GM12878 (cell line): ENCODE measurements around the gene SLC39A1. TPM values are rescaled to one million over a fixed set of nuclear protein-coding genes. Genes with fewer than 3 reads are reported as not detected.

Source experiments
- ATAC-seq: fragments of 200-7000 bp; cut with Tn5 transposase; 3 replicates; pipeline ENCODE4 v1.9.1; 2020; ENCODE audit warnings: mild to moderate bottlenecking, moderate library complexity
- BruUV-seq: library from RNA; stranded (reverse); fragments of 400-500 nt; replicated peaks from 2 replicates; lab custom pipeline; 2021; lab: Mats Ljungman, UMichigan
- CTCF ChIA-PET: fragments of 300-600 bp; sonication (Branson Sonifier 250); formaldehyde crosslinking; extraction: SDS; loops from one replicate; lab custom pipeline; 2021; ENCODE audit warnings: inconsistent platforms; lab: Yijun Ruan, JAX
- POLR2A ChIA-PET: fragments of 350-600 bp; formaldehyde crosslinking; extraction: SDS; loops from one replicate; lab custom pipeline; 2021; ENCODE audit warnings: inconsistent platforms; lab: Charles Lee
- RAD21 ChIA-PET: fragments of 300-600 bp; sonication (Branson Sonifier 250); formaldehyde crosslinking; loops from one replicate; lab custom pipeline; 2023; ENCODE audit warnings: antibody characterized with exemption; ENCODE audit not compliant: unreplicated experiment; lab: Charles Lee
- SMC1A ChIA-PET: fragments of 300-600 bp; sonication (Branson Sonifier 250); formaldehyde crosslinking; loops from one replicate; lab custom pipeline; 2023; ENCODE audit not compliant: unreplicated experiment, uncharacterized antibody; lab: Charles Lee
- DNase-seq: peaks from one replicate; pipeline ENCODE4 v3.0.0-alpha.2; 2011; ENCODE audit warnings: low read depth, low spot score
- FAIRE-seq: peaks from 3 replicates; lab custom pipeline; 2011; peaks lifted over from hg19 to GRCh38; lab: Jason Lieb, UNC
- H2AFZ ChIP-seq: 2 replicates; pipeline ENCODE4 v1.6.0; 2011; ENCODE audit warnings: low read depth, low read length, control low read depth; ENCODE audit not compliant: control insufficient read depth
- H3K27ac ChIP-seq: 2 replicates; pipeline ENCODE4 v1.5.1; 2011; ENCODE audit warnings: control low read depth; ENCODE audit not compliant: control insufficient read depth, insufficient read depth
- H3K27me3 ChIP-seq, 2 experiments: replicated peaks in 1 of 2; 2 replicates each; pipeline versions ENCODE4 v1.6.0 to v1.6.1; 2011; ENCODE audit warnings: low read length in 1 of 2; ENCODE audit not compliant: control insufficient read depth in 2 of 2, insufficient read depth in 2 of 2
- H3K36me3 ChIP-seq, 2 experiments: 2 replicates each; pipeline ENCODE4 v1.5.1; 2011; ENCODE audit warnings: low read length in 1 of 2; ENCODE audit not compliant: control insufficient read depth in 2 of 2, insufficient read depth in 2 of 2
- H3K4me1 ChIP-seq: 2 replicates; pipeline ENCODE4 v1.6.1; 2011; ENCODE audit warnings: mild to moderate bottlenecking, low read length, moderate library complexity, mixed read lengths; ENCODE audit not compliant: control insufficient read depth, insufficient read depth
- H3K4me2 ChIP-seq: 2 replicates; pipeline ENCODE4 v1.6.0; 2011; ENCODE audit warnings: control low read depth; ENCODE audit not compliant: control insufficient read depth, insufficient read depth
- H3K4me3 ChIP-seq: fragments of 200-600 bp; sonication (generic); 2 replicates; pipeline ENCODE4 v1.5.1; 2016
- H3K79me2 ChIP-seq: 2 replicates; pipeline ENCODE4 v1.6.0; 2011; ENCODE audit warnings: low read length; ENCODE audit not compliant: control insufficient read depth, insufficient read depth
- H3K9ac ChIP-seq: 2 replicates; pipeline ENCODE4 v1.8.0; 2011; ENCODE audit warnings: low read length, control low read depth, mixed read lengths; ENCODE audit not compliant: control insufficient read depth, insufficient read depth
- H3K9me3 ChIP-seq: replicated peaks from 3 replicates; pipeline ENCODE4 v1.5.1; 2011; ENCODE audit warnings: mild to moderate bottlenecking, low read length; ENCODE audit not compliant: control insufficient read depth, insufficient read depth
- H4K20me1 ChIP-seq: 2 replicates; pipeline ENCODE4 v1.6.0; 2011; ENCODE audit not compliant: control insufficient read depth, insufficient read depth
- BMI1 ChIP-seq: fragments of 450-650 bp; IDR thresholded peaks from 2 replicates; pipeline ENCODE4 v1.6.1; 2016; ENCODE audit warnings: mild to moderate bottlenecking, moderate library complexity, borderline replicate concordance
- CHD1 ChIP-seq: IDR thresholded peaks from 2 replicates; pipeline ENCODE4 v1.6.1; 2012; ENCODE audit warnings: low read depth, low read length, improper control_type of control experiment
- E2F8 ChIP-seq: fragments of 450-650 bp; IDR thresholded peaks from 2 replicates; pipeline ENCODE4 v1.6.1; 2018; ENCODE audit warnings: mild to moderate bottlenecking, low read depth, moderate library complexity; ENCODE audit not compliant: partially characterized antibody
- FOXK2 ChIP-seq: fragments of 450-650 bp; IDR thresholded peaks from 2 replicates; pipeline ENCODE4 v1.6.1; 2017; ENCODE audit warnings: mild to moderate bottlenecking, moderate library complexity
- GATAD2B ChIP-seq: fragments of 450-650 bp; conservative IDR thresholded peaks from 2 replicates; pipeline ENCODE4 v1.6.1; 2017; ENCODE audit warnings: low read depth, mild to moderate bottlenecking, moderate library complexity
- KAT2A ChIP-seq: conservative IDR thresholded peaks from 2 replicates; pipeline ENCODE4 v1.6.1; 2011; ENCODE audit warnings: low read depth, low read length; ENCODE audit not compliant: control insufficient read depth
- MYB ChIP-seq: fragments of 150-350 bp; IDR thresholded peaks from 2 replicates; pipeline ENCODE4 v1.6.1; 2014; ENCODE audit warnings: mild to moderate bottlenecking, low read depth, low read length, borderline replicate concordance
- NFYA ChIP-seq: IDR thresholded peaks from 2 replicates; pipeline ENCODE4 v1.6.1; 2011; ENCODE audit warnings: low read depth, mild to moderate bottlenecking, low read length, improper control_type of control experiment, borderline replicate concordance
- RAD51 ChIP-seq: fragments of 450-650 bp; IDR thresholded peaks from 2 replicates; pipeline ENCODE4 v1.6.1; 2016; ENCODE audit warnings: moderate library complexity, mild to moderate bottlenecking, inconsistent platforms
- REST ChIP-seq: IDR thresholded peaks from 2 replicates; pipeline ENCODE4 v1.6.1; 2012; ENCODE audit warnings: mild to moderate bottlenecking, low read depth, low read length
- RUNX3 ChIP-seq: IDR thresholded peaks from 2 replicates; pipeline ENCODE4 v1.6.1; 2012; ENCODE audit warnings: low read length, inconsistent platforms
- SMC3 ChIP-seq: IDR thresholded peaks from 2 replicates; pipeline ENCODE4 v1.6.1; 2011; ENCODE audit warnings: low read length, improper control_type of control experiment, borderline replicate concordance
- SREBF1 ChIP-seq: IDR thresholded peaks from 2 replicates; pipeline ENCODE4 v1.6.1; 2012; ENCODE audit warnings: mild to moderate bottlenecking, low read length
- SREBF2 ChIP-seq: IDR thresholded peaks from 2 replicates; pipeline ENCODE4 v1.6.1; 2012; ENCODE audit warnings: mild to moderate bottlenecking, low read length
- ZNF274 ChIP-seq: IDR thresholded peaks from one replicate; pipeline ENCODE4 v1.8.0; 2011; ENCODE audit not compliant: insufficient read length, insufficient read depth
- WGBS: methylation state at CpG from one replicate; pipeline ENCODE4 v1.1.6; 2016; ENCODE audit warnings: low lambda C conversion rate; ENCODE audit not compliant: insufficient replicate concordance, insufficient coverage; ENCODE audit errors: missing lambda C conversion rate; 5-methylcytosine and 5-hydroxymethylcytosine counted together
- in situ Hi-C: fragments of 300-500 bp; cut with MboI; formaldehyde crosslinking; loops from 9 replicates; pipeline ENCODE4 v1.14.3; 2018; ENCODE audit warnings: mixed read lengths
- intact Hi-C: fragments of 100-400 bp; cut with micrococcal nuclease; formaldehyde crosslinking; loops from one replicate; pipeline ENCODE4 v1.14.2; 2022; ENCODE audit not compliant: unreplicated experiment
- polyA plus RNA-seq, 11 experiments: library from polyadenylated mRNA; depleted of rRNA in 4 of 11; unstranded in 6 of 11; stranded (reverse) in 5 of 11; fragments of >200 nt; fragmentation: Nextera tagmentation in 4 of 11; fragmentation: Illumina TruSeq in 1 of 11; extraction: Ambion mirVana in 4 of 11; extraction: Trizol in 1 of 11; gene quantifications; 1 replicate in 1 of 11; 2 replicates in 10 of 11; pipeline versions ENCODE4 v1.2.1 to v1.2.3, GENCODE V29; 2011 to 2016; ENCODE audit warnings: inconsistent platforms in 2 of 11, missing spikeins in 2 of 11, low read depth in 1 of 11
- total RNA-seq, 4 experiments: library from RNA; depleted of rRNA in 3 of 4; stranded (reverse); fragments of >200 nt in 3 of 4; fragmentation: Illumina TruSeq in 1 of 4; extraction: Trizol in 1 of 4; gene quantifications; 2 replicates each; pipeline versions ENCODE4 v1.2.1 to v1.2.3, GENCODE V29; 2013 to 2021

Gene SLC39A1
- total and polyA plus RNA-seq, 10 of the 15 experiments (the other 5 are each of a cell fraction or from before 2014, with no cell fraction given): 8.8 to 98.6 (median 72.4) TPM

DNA sequence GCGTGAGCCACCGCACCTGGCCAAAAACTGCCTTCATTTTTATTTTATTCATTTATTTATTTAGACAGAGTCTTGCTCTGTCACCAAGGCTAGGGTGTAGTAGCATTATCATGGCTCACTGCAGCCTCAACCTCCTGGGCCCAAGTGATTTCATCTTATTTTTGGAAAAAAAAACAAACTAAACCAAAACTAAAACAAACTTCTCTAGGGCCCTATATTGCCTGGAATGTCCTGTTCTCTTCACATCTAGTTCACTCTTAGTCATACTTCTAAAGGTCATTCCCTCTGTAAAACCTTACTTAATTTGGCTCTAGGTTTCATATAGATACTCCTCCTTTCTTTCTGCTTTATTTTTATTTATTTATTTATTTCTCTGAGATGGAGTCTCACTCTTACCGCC lies 42.8 kb upstream of the SLC39A1 start:
- Histone ChIP-seq H4K20me1 (no peaks in the 10 kb centered on the region), H2AFZ (no peak overlapping the region), H3K9ac (no peak overlapping the region), H3K36me3 (no peaks in the 10 kb centered on the region), H3K27me3 (no peaks in the 10 kb centered on the region), H3K4me1 (no peaks in the 10 kb centered on the region), H3K4me3 (no peak overlapping the region), H3K4me2 (no peak overlapping the region), H3K79me2 (no peaks in the 10 kb centered on the region), H3K27ac (no peak overlapping the region), H3K9me3 (no peaks in the 10 kb centered on the region)
- no peak for FAIRE-seq
- no peak for ATAC-seq
- DNase-seq: no peak
- TF ChIP-seq SREBF1: no peak
- TF ChIP-seq NFYA: no peak
- TF ChIP-seq ZNF274: no peak
- TF ChIP-seq KAT2A: no peak
- TF ChIP-seq GATAD2B: no peak
- no peak for TF ChIP-seq BMI1
- no peak for TF ChIP-seq RUNX3
- ChIA-PET RAD21 (no interaction called here), POLR2A (no interaction called here), SMC1A (no interaction called here), CTCF (no interaction called here)
- WGBS: 100% methylated on average over 3 of the region's 3 CpGs
- BruUV-seq: no TSS peak
- in situ Hi-C loops: no loop called here
- intact Hi-C loops: no loop called here

GRCh38 chr1:154000420-154000819 lies 37.1 kb upstream of the SLC39A1 start:
- no peak for ATAC-seq
- RAD21 ChIA-PET: no interaction called here
- no peak for TF ChIP-seq RAD51
- no peak for TF ChIP-seq E2F8
- TF ChIP-seq REST: no peak
- no peak for TF ChIP-seq MYB
- no peak for TF ChIP-seq FOXK2
- no peak for TF ChIP-seq SMC3
- TF ChIP-seq CHD1: no peak
- no peak for TF ChIP-seq SREBF2

More at GRCh38 chr1:154000420-154000819, 37.1 kb upstream of the SLC39A1 start:
- Histone ChIP-seq H3K36me3 (no peaks in the 10 kb centered on the region), H3K4me3 (no peak overlapping the region), H3K9me3 (no peaks in the 10 kb centered on the region), H3K4me1 (no peaks in the 10 kb centered on the region), H3K27me3 (no peaks in the 10 kb centered on the region), H3K4me2 (no peak overlapping the region), H4K20me1 (no peaks in the 10 kb centered on the region), H3K79me2 (no peaks in the 10 kb centered on the region), H3K27ac (no peak overlapping the region), H3K9ac (no peak overlapping the region), H2AFZ (no peak overlapping the region)
- CTCF ChIA-PET: no interaction called here
- in situ Hi-C loops: no loop called here
- intact Hi-C loops: no loop called here
- DNase-seq (no peak), FAIRE-seq (no peak)
- POLR2A ChIA-PET: interaction anchor here (2.3 kb wide), 1 partner anchor 10 kb away, joined by 11 read pairs; the partner anchor contains the start of gene RPS27
- SMC1A ChIA-PET: no interaction called here
- WGBS: 68% methylated on average over 4 of the region's 4 CpGs
- BruUV-seq: no TSS peak
